Skin of body (tissue), 2 donors: ENCODE measurements around the gene GRIN2A. TPM values are rescaled to one million over a fixed set of nuclear protein-coding genes. Genes with fewer than 3 reads are reported as not detected.

ENCODE experiments used
- DNase-seq: peaks from one replicate; lab custom pipeline; 2025; lab: John Stamatoyannopoulos, UW
- total RNA-seq: library from RNA; depleted of rRNA; stranded (reverse); fragments of >200 nt; gene quantifications from one replicate; pipeline ENCODE4 v1.2.3, GENCODE V29; 2014

GRIN2A gene
- total RNA-seq: 0.10 TPM

DNA sequence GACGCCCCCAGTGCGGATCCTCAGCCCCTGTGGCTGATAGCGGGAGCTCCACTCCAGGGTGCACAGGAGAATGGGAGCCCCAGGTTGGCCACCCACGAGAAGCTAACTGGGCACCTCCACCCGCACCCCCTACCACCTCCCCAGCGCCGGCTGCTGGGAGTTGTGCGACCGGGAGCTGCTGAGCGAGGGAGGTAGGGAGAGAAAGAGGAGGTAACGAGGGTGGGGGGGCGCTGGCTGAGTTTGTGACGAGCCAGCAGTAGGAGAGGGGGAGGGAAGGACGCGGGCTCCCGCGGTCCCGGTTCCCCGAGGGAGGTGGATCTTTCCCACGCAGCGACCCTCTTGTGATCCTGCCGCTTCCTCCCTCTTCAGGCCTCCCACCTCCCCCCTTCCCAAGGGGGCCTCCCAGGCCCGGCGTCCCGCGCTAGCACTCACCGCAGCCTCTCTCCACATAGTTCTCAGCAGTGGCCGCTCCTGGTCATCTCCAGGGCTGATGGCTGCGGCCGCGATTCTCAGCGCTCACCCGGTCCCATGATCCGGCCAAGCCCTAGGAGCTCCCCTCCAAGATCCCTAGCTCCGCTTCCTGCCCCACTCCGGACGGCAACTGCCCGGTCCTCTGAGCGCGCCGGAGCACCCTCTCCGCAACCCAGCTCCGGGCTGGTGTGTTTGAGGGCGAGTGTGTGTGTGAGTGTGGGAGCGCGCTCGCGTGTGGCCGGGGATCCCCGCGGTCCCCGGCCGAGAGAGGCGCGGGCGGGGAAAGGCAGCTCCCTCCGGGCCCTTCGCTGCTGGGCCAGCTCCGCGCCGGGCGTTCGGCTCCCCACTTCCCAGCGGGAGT, at the start of gene GRIN2A:
TSS of gene GRIN2A (minus strand) at position 207 of the 832 bp plus-strand sequence. CDS start 2,017 bp downstream, outside the sequence.
- DNase-seq: no peak

GRCh38 chr16:10231563-10231962, 49.3 kb upstream of the GRIN2A start:
- no peak for DNase-seq

DNA sequence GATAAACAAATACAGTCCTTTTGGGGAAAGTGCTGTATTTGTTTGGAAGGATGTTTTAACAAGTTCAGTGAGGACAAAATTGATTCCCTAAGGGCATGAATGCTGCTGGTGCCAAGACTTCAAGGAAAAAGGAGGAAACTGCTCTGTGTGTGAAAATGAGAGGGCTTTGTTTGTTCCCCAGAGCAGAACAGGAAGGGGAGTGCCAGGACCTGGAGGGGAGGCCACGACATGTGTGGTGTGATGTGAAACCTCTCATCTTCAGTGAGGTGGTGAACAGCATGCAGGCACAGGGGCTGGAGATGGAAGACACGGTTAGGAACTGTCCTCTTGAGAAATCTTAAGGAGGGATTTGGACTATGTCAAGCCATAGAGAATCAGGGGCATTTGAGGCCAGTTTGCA, 46.6 kb upstream of the GRIN2A start:
- no peak for DNase-seq

GRCh38 chr16:10226987-10227306, 44.7 kb upstream of the GRIN2A start:
- no peak for DNase-seq

GRCh38 chr16:10226141-10226986, 44.1 kb upstream of the GRIN2A start:
- DNase-seq: no peak

GRCh38 chr16:10225653-10226052, 43.4 kb upstream of the GRIN2A start:
- no peak for DNase-seq

DNA sequence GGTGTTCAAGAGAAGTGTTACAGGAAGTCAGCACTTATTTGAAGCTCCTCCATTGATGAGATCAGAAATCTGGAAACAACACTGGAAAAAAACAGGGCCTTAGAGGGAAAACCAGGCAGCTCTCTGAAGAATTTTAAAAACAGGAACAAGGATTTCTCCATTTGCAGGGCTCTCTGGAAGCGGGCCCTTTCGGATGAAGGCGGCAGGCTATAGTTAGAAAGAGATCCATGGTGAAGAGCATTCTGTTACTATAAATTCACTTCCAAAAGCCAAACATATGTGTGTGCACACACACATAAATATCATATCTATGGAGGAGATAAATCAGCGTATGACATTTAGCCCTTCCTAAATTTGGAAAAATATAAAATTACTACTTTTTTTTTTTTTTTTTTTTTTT, 42.6 kb upstream of the GRIN2A start:
- no peak for DNase-seq

GRCh38 chr16:10220942-10221341, 38.7 kb upstream of the GRIN2A start:
- no peak for DNase-seq

GRCh38 chr16:10219742-10220141, 37.5 kb upstream of the GRIN2A start:
- no peak for DNase-seq

DNA sequence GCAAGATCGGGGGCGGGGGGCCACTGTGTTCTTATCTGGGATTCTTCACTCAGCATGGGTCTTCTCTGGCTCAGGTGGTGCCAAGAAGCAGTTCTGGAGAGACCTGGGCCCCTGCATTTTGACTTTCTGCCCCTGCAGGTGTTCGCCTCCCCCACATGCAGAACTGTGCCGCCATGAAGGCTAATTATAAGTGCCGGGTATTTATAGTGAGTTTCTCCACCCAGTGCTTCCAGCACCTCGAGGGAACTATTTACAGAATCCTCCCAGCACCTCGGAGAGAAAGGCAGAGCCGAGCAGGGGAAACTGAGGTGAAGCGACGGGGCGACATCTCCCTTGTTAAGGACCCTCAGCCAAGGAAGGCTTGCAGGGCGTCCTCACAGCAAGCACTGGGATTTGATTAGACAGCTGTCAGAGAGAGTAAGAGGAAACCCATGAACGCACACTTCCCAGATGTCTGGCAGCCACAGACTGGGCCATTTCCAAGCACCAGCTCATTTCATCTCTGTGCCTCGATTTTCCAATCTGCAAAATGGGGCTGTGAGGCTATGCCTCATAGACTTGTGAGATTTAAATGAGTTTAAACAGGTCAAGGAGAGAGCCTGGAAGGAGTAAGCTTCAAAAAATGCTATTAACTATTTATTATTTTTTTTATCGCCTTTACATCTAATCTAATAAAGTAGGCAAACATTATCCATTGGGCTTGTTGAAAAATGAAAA, 36.4 kb upstream of the GRIN2A start:
- no peak for DNase-seq

GRCh38 chr16:10213748-10214147, 31.5 kb upstream of the GRIN2A start:
- no peak for DNase-seq

DNA sequence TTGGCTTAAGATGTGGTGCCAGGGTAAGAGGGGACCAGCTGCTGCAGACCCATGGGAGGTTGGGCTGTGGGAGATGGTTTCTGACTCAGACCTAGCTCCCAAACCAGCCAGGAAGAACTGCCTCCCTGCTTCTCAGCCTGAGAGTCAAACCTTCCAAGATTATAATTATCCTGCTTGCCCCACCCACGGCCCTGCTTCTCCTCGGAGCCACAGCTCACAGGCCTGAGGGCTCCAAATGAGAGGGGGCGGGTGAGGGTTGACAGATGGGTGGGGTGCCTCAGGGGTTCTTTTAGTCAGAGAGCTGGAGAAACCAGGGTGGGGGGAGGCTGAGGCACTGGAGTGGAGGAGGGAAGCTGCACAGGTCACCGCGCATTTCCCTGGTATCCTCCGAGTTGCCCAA, 28.7 kb upstream of the GRIN2A start:
- no peak for DNase-seq

GRCh38 chr16:10206865-10207264, 24.6 kb upstream of the GRIN2A start:
- DNase-seq: no peak

GRCh38 chr16:10206215-10206614, 24.0 kb upstream of the GRIN2A start:
- DNase-seq: no peak

DNA sequence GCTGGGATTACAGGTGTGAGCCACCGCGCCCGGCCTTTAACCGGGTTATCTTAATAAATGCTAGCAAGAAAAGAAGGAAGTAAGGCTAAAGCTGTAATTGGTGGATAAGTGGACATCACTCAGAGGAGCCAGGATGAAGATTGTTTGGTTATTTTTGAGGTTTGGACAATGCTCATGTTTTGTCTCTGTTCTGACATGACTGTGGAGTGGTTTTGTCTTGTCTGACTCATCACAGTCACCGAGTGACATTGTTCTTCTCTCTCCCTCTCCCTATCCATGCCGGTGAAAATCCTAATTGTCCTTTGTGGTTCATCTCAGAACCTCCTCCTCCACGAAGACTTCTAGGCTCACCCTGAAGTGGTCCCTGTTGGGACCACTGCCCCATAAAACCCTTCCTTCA, 23.5 kb upstream of the GRIN2A start:
- DNase-seq: no peak

- no peak for DNase-seq
These were observed 20.4 kb upstream of the GRIN2A start for GRCh38 chr16:10202649-10203048.

- DNase-seq: no peak
These were observed 18.7 kb upstream of the GRIN2A start for GRCh38 chr16:10200637-10201586.

- no peak for DNase-seq
These were observed 14.8 kb upstream of the GRIN2A start for GRCh38 chr16:10196999-10197398.

DNA sequence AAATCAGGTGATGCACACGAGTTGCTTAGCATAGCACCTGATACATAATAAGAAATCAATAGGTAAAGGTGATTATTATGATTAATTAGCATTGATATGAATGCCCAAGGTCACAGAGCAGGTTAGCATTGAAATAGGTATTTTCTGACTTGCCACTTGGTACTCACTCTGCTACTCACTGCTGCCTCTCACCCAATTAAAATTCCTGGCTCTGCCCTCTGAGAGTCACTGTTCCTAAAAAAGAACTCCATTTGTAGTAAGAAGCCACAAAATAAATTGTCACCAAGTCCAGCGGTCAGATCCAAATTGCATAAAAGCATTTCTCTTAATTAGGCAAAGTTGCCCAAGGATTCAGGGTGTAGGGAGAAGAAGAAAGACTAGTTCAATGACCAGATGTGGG, 8.9 kb upstream of the GRIN2A start:
- no peak for DNase-seq

DNA sequence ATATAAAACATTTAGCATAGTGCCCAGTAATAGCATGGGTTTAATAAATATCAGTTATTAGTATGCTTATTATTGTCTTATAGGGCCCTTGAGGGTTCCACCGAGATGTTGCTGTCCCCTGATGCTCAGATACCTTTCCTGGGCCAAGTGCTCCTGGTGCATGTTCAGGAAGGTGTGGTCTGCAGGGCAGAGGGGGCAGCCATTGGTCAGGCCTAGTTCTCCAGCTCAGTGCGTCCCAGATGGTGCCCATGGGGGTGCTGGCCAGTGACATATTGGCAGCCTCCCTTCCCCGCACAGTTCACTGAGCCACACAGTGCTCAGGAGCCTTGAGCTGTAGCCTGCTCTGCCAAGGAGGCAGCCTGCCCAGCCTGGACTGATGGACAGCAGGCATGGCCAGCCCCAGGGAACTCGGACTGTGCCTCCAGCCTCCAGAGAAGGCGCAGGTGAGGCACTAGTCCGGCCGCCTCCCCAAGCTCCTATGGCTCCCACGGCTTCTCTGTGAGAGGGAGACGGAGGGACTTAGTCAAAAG, 7.7 kb upstream of the GRIN2A start:
- no peak for DNase-seq

DNA sequence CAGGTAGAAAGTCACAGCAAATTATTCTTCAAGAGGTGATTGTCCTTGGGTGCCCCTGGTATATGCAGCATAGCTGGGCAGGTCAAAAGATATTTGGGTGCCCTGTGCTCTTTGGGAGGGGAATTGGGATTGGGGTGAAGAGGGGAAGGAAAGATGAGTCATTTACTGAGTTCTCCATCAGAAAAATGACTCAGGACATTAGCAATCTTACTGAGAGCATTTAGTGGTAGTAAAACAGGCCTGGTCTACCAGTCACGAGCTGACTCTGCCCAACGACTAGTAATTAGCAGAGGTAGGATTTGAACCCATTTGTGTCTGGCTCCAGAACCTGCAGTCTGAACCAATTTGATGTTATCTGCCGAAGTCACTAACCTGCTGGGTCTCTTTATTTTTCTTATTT, 6.0 kb upstream of the GRIN2A start:
- DNase-seq: no peak
